HEK293T (cell line): Measurements from ENCODE around the gene RRBP1.

Experiments used
- BHLHE40 ChIP-seq: fragments of 450-650 bp; IDR thresholded peaks from 2 replicates; pipeline ENCODE4 v1.6.1; 2016; ENCODE audit warnings: mild to moderate bottlenecking, moderate library complexity, borderline replicate concordance
- CTBP1 ChIP-seq: fragments of 450-650 bp; IDR thresholded peaks from 2 replicates; pipeline ENCODE4 v1.6.1; 2016; ENCODE audit warnings: borderline replicate concordance
- FOXA1 ChIP-seq: fragments of 450-650 bp; IDR thresholded peaks from 2 replicates; pipeline ENCODE4 v1.6.1; 2016; ENCODE audit warnings: mild to moderate bottlenecking
- FOXM1 ChIP-seq: fragments of 450-650 bp; IDR thresholded peaks from 2 replicates; pipeline ENCODE4 v1.6.1; 2017; ENCODE audit warnings: mild to moderate bottlenecking, borderline replicate concordance
- L3MBTL2 ChIP-seq: fragments of 450-650 bp; conservative IDR thresholded peaks from 2 replicates; pipeline ENCODE4 v1.6.1; 2016; ENCODE audit warnings: mild to moderate bottlenecking
- LEF1 ChIP-seq: fragments of 450-650 bp; IDR thresholded peaks from 2 replicates; pipeline ENCODE4 v1.6.1; 2017; ENCODE audit warnings: mild to moderate bottlenecking, borderline replicate concordance
- SP1 ChIP-seq: fragments of 450-650 bp; IDR thresholded peaks from 2 replicates; pipeline ENCODE4 v1.6.1; 2017
- SUZ12 ChIP-seq: fragments of 450-650 bp; IDR thresholded peaks from 2 replicates; pipeline ENCODE4 v1.6.1; 2016; ENCODE audit warnings: mild to moderate bottlenecking
- TARDBP ChIP-seq: fragments of 450-650 bp; IDR thresholded peaks from 2 replicates; pipeline ENCODE4 v1.6.1; 2016
- ZNF384 ChIP-seq: fragments of 450-650 bp; IDR thresholded peaks from 2 replicates; pipeline ENCODE4 v1.6.1; 2016
- TF ChIP-seq, protein P1 (sequence below): fragments of 450-650 bp; IDR thresholded peaks from 2 replicates; pipeline ENCODE4 v1.6.1; 2016

DNA sequence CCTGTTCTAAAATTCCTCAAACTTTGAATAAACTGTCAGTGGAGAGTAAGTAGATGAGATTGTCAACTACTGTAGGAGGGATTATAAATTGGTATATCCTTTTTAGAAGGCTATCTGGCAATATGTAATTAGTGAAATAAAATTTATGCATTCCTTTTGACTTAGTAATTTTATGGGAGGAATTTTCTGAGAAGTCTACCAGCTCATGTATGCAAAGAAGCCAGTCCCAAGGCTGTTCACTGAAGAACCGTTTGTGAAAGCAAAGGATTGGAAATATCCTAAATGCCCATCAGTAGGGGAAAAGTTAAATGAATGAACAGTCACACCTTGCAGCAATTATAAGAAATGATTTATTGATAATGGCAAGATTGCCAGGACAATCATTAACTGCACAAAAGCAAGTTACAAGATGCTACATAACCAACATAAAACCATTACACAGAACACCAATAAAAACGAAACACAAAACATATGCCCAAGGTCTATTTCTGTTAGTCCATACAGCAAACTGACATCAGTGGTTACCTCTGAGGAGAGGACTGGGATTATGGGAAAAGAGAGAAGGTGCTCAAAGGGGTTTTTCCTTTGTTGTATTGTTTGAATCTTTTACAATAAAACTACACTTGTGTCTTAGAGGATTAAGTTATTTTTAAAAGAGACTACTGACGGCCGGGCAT is 116.7 kb downstream of the RRBP1 start:
- TF ChIP-seq L3MBTL2 (no peak), ZNF384 (no peak), CTBP1 (no peak), TARDBP (no peak), SP1 (no peak), BHLHE40 (no peak), FOXA1 (no peak), LEF1 (no peak), SUZ12 (no peak), FOXM1 (no peak)
- TF ChIP-seq, protein P1, sequence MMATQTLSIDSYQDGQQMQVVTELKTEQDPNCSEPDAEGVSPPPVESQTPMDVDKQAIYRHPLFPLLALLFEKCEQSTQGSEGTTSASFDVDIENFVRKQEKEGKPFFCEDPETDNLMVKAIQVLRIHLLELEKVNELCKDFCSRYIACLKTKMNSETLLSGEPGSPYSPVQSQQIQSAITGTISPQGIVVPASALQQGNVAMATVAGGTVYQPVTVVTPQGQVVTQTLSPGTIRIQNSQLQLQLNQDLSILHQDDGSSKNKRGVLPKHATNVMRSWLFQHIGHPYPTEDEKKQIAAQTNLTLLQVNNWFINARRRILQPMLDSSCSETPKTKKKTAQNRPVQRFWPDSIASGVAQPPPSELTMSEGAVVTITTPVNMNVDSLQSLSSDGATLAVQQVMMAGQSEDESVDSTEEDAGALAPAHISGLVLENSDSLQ, result no peak
